Keratinocyte (primary cell): ENCODE data around the gene MSS51. TPM values are rescaled to one million over a fixed set of nuclear protein-coding genes. Genes with fewer than 3 reads are reported as not detected.
"Not testable (repeated sequence)": the region's sequence is repeated elsewhere in the genome, so short reads cannot be mapped to it uniquely, and the experiment has no call there.

Experiments used
- DNase-seq: peaks from one replicate; pipeline ENCODE4 v3.0.0-alpha.2; 2011; ENCODE audit warnings: low read depth, missing footprints, low spot score
- FAIRE-seq: peaks from 2 replicates; lab custom pipeline; 2011; peaks lifted over from hg19 to GRCh38; lab: Jason Lieb, UNC
- H2AFZ ChIP-seq: 2 replicates; pipeline ENCODE4 v1.6.0; 2012; ENCODE audit warnings: low read length, control low read depth, inconsistent platforms; ENCODE audit not compliant: control insufficient read depth
- H3K27ac ChIP-seq: 2 replicates; pipeline ENCODE4 v1.5.1; 2011; ENCODE audit warnings: low read length; ENCODE audit not compliant: control insufficient read depth, insufficient read depth
- H3K27me3 ChIP-seq: 3 replicates; pipeline ENCODE4 v1.6.0; 2011; ENCODE audit warnings: low read length; ENCODE audit not compliant: control insufficient read depth, insufficient read depth; ENCODE audit errors: extremely low read depth
- H3K36me3 ChIP-seq, 2 experiments: 2 replicates in 1 of 2; 3 replicates in 1 of 2; pipeline ENCODE4 v1.5.1; 2011; ENCODE audit warnings: low read length in 2 of 2, mild to moderate bottlenecking in 1 of 2; ENCODE audit not compliant: control insufficient read depth in 2 of 2, insufficient read depth in 2 of 2; ENCODE audit errors: extremely low read depth in 1 of 2
- H3K4me1 ChIP-seq: 3 replicates; pipeline ENCODE4 v1.5.1; 2011; ENCODE audit warnings: low read length; ENCODE audit not compliant: control insufficient read depth, insufficient read depth; ENCODE audit errors: extremely low read depth
- H3K4me2 ChIP-seq: 3 replicates; pipeline ENCODE4 v1.6.0; 2011; ENCODE audit warnings: low read depth, low read length; ENCODE audit not compliant: control insufficient read depth, insufficient read depth; ENCODE audit errors: extremely low read depth
- H3K4me3 ChIP-seq, 3 experiments: fragments of 200-600 bp in 1 of 3; sonication (generic) in 1 of 3; 2 replicates in 2 of 3; 3 replicates in 1 of 3; pipeline ENCODE4 v1.5.1; 2011 to 2016; ENCODE audit warnings: low read length in 3 of 3, mild to moderate bottlenecking in 3 of 3, control low read depth in 2 of 3, inconsistent platforms in 1 of 3, low read depth in 1 of 3, mixed read lengths in 1 of 3, mixed run types in 1 of 3, moderate library complexity in 1 of 3; ENCODE audit not compliant: control insufficient read depth in 2 of 3, insufficient read depth in 2 of 3; ENCODE audit errors: extremely low read depth in 1 of 3
- H3K79me2 ChIP-seq: 2 replicates; pipeline ENCODE4 v1.6.0; 2012; ENCODE audit warnings: low read length; ENCODE audit not compliant: control insufficient read depth, insufficient read depth
- H3K9ac ChIP-seq: 3 replicates; pipeline ENCODE4 v1.6.0; 2011; ENCODE audit warnings: low read length; ENCODE audit not compliant: control insufficient read depth, insufficient read depth; ENCODE audit errors: extremely low read depth
- H3K9me1 ChIP-seq: 3 replicates; pipeline ENCODE4 v1.6.0; 2011; ENCODE audit warnings: low read length; ENCODE audit not compliant: control insufficient read depth, insufficient read depth; ENCODE audit errors: extremely low read depth
- H3K9me3 ChIP-seq: 2 replicates; pipeline ENCODE4 v1.5.1; 2012; ENCODE audit warnings: low read depth, low read length; ENCODE audit not compliant: control insufficient read depth
- H4K20me1 ChIP-seq: 3 replicates; pipeline ENCODE4 v1.6.0; 2011; ENCODE audit warnings: low read length; ENCODE audit not compliant: control insufficient read depth, insufficient read depth; ENCODE audit errors: extremely low read depth
- CTCF ChIP-seq, 3 experiments: IDR thresholded peaks in 1 of 3; conservative IDR thresholded peaks in 1 of 3; optimal IDR thresholded peaks in 1 of 3; 2 replicates in 2 of 3; 3 replicates in 1 of 3; pipeline versions ENCODE3 to v1.5.1; 2011; ENCODE audit warnings: low read length in 3 of 3, mild to moderate bottlenecking in 3 of 3, moderate library complexity in 2 of 3, control low read depth in 1 of 3, inconsistent platforms in 1 of 3; ENCODE audit not compliant: insufficient read depth in 2 of 3; ENCODE audit errors: extremely low read depth in 1 of 3
- EZH2 ChIP-seq: IDR thresholded peaks from one replicate; pipeline ENCODE4 v1.6.1; 2012; ENCODE audit warnings: inconsistent platforms, mild to moderate bottlenecking, low read length, moderate library complexity
- dilution Hi-C: fragments of 300-500 bp; cut with MboI; formaldehyde crosslinking; loops from one replicate; pipeline ENCODE4 v1.7.0; 2020; ENCODE audit warnings: low sequenced_read_pairs; ENCODE audit not compliant: extremely low pct_ligation_motif_present
- polyA plus RNA-seq, 5 experiments: library from polyadenylated mRNA; depleted of rRNA in 3 of 5; stranded (reverse) in 3 of 5; stranded (forward) in 1 of 5; unstranded in 1 of 5; fragments of >200 nt; gene quantifications; 1 replicate in 1 of 5; 2 replicates in 3 of 5; 3 replicates in 1 of 5; pipeline versions ENCODE4 v1.2.1 to v1.2.3, GENCODE V29; 2011 to 2012; ENCODE audit warnings: missing spikeins in 2 of 5, low read depth in 1 of 5, low replicate concordance in 1 of 5

Gene MSS51
- polyA plus RNA-seq, 1 donor (not counting 4 experiments of a cell fraction or from before 2014, with no cell fraction given) = 1.3 TPM

- peaks cover 3% of the 10 kb centered on the region for H4K20me1 ChIP-seq
- no peak overlapping the region for H3K9ac ChIP-seq
- DNase-seq (no peak), FAIRE-seq (no peak)
- H3K36me3 ChIP-seq = peaks cover 15 to 37% of the 10 kb centered on the region in 2 experiments
- no peaks in the 10 kb centered on the region for H3K9me3 ChIP-seq
- no peak for TF ChIP-seq EZH2
- peak in 2 of 3 experiments; percentile 29 to 50 for TF ChIP-seq CTCF (optimal IDR thresholded peaks at IDR 0.05 in 1 of 3, IDR thresholded peaks at IDR 0.05 in 1 of 3, conservative IDR thresholded peaks at IDR 0.05 in 1 of 3; ENCODE audit: extremely low read depth in 1 of 3, insufficient read depth in 2 of 3, low read length in 3 of 3)
- H2AFZ ChIP-seq = no peak overlapping the region
- H3K4me3 ChIP-seq = no peak overlapping the region
- H3K4me1 ChIP-seq = no peaks in the 10 kb centered on the region
- dilution Hi-C loops = loop anchor here (25.0 kb wide), 1 partner anchor 136 kb away; the partner anchor contains the start of gene MRPS16
- H3K9me1 ChIP-seq = no peaks in the 10 kb centered on the region
- no peak overlapping the region for H3K4me2 ChIP-seq
- no peaks in the 10 kb centered on the region for H3K27me3 ChIP-seq
- peaks cover 39% of the 10 kb centered on the region for H3K79me2 ChIP-seq
- H3K27ac ChIP-seq = no peak overlapping the region
Measured at GRCh38 chr10:73398024-73398423, 35.3 kb downstream of the MSS51 start.

- H2AFZ ChIP-seq, H3K9me1 ChIP-seq, H3K4me3 ChIP-seq, H3K4me2 ChIP-seq, H3K27ac ChIP-seq, H4K20me1 ChIP-seq, H3K9ac ChIP-seq, DNase-seq, H3K4me1 ChIP-seq, H3K27me3 ChIP-seq, FAIRE-seq, H3K9me3 ChIP-seq: not testable (repeated sequence)
- peaks cover 13% of the 10 kb centered on the region for H3K79me2 ChIP-seq
- H3K36me3 ChIP-seq = peaks cover 18 to 43% of the 10 kb centered on the region in 2 experiments
- dilution Hi-C loops = loop anchor here (25.0 kb wide), 1 partner anchor 132 kb away; the partner anchor contains the start of gene MRPS16
Measured at GRCh38 chr10:73394325-73394724, 39.0 kb downstream of the MSS51 start.

- Histone ChIP-seq H3K27me3 (no peaks in the 10 kb centered on the region), H3K9ac (no peak overlapping the region), H3K4me2 (no peak overlapping the region), H3K4me3 (no peak overlapping the region), H2AFZ (no peak overlapping the region), H3K79me2 (peaks cover 7% of the 10 kb centered on the region), H3K36me3 (peaks cover 18 to 40% of the 10 kb centered on the region in 2 experiments), H3K27ac (no peak overlapping the region), H4K20me1 (no peaks in the 10 kb centered on the region), H3K9me3 (no peaks in the 10 kb centered on the region), H3K4me1 (no peaks in the 10 kb centered on the region), H3K9me1 (no peaks in the 10 kb centered on the region)
- TF ChIP-seq CTCF (optimal IDR thresholded peaks at IDR 0.05 in 1 of 3, IDR thresholded peaks at IDR 0.05 in 1 of 3, conservative IDR thresholded peaks at IDR 0.05 in 1 of 3; ENCODE audit: extremely low read depth in 1 of 3, insufficient read depth in 2 of 3, low read length in 3 of 3) (no peak), EZH2 (no peak)
- dilution Hi-C loops = loop anchor here (25.0 kb wide), 1 partner anchor 126 kb away; the partner anchor contains the start of gene MRPS16
- FAIRE-seq = no peak
- no peak for DNase-seq
Measured at GRCh38 chr10:73388228-73388627, 45.1 kb downstream of the MSS51 start.
